Upper lobe of right lung (tissue), 1 donor: Measurements from ENCODE around the gene PSAT1. TPM values are rescaled to one million over a fixed set of nuclear protein-coding genes. Genes with fewer than 3 reads are reported as not detected.

Experiments used
- ATAC-seq: fragments of 200-7000 bp; cut with Tn5 transposase; one replicate; pipeline ENCODE4 v1.9.1; 2020; ENCODE audit warnings: mild to moderate bottlenecking, moderate library complexity
- DNase-seq: peaks from one replicate; pipeline ENCODE4 v3.0.0-alpha.2; 2020
- H3K27ac ChIP-seq: fragments of 200-600 bp; one replicate; pipeline ENCODE4 v1.8.0; 2022
- H3K27me3 ChIP-seq: fragments of 200-600 bp; one replicate; pipeline ENCODE4 v1.8.0; 2022; ENCODE audit warnings: mild to moderate bottlenecking
- H3K36me3 ChIP-seq: fragments of 200-600 bp; one replicate; pipeline ENCODE4 v1.8.0; 2022
- H3K4me1 ChIP-seq: fragments of 200-600 bp; one replicate; pipeline ENCODE4 v1.8.0; 2022
- H3K4me3 ChIP-seq: fragments of 200-600 bp; one replicate; pipeline ENCODE4 v1.8.0; 2022; ENCODE audit warnings: mild to moderate bottlenecking
- H3K9me3 ChIP-seq: fragments of 200-600 bp; one replicate; pipeline ENCODE4 v1.8.0; 2022
- intact Hi-C: fragments of 100-400 bp; cut with DNase I; formaldehyde crosslinking; loops from one replicate; pipeline ENCODE4 v1.11.0; 2022
- long read RNA-seq: library from polyadenylated mRNA; unstranded; transcript quantifications from one replicate; pipeline ENCODE4 v2.0.0, GENCODE V29; 2021
- total RNA-seq: library from RNA; stranded (reverse); fragmentation: NEBNext Ultra II Directional; extraction: Animal tissue kit (Norgen Biotek cat#: 25700); gene quantifications from one replicate; pipeline ENCODE4 v1.2.1, GENCODE V29; 2021
- TF ChIP-seq, protein P1 (sequence below): fragments of 200-600 bp; IDR thresholded peaks from one replicate; pipeline ENCODE4 v1.8.0; 2022; ENCODE audit warnings: antibody characterized with exemption
- donor health status: DM: no; HTN: yes; CAD: no; lungs with severe emphysema.

PSAT1 gene
- total RNA-seq = 8.2 TPM
- long read RNA-seq, transcript PSAT1-202 (9 exons, 2,188 nt) = major isoform, 5 of 5 reads
- long read RNA-seq, partial matches to known transcripts = 0 of 5 reads
- long read RNA-seq, other reads (novel, unspliced or antisense) = 0 of 5 reads

DNA sequence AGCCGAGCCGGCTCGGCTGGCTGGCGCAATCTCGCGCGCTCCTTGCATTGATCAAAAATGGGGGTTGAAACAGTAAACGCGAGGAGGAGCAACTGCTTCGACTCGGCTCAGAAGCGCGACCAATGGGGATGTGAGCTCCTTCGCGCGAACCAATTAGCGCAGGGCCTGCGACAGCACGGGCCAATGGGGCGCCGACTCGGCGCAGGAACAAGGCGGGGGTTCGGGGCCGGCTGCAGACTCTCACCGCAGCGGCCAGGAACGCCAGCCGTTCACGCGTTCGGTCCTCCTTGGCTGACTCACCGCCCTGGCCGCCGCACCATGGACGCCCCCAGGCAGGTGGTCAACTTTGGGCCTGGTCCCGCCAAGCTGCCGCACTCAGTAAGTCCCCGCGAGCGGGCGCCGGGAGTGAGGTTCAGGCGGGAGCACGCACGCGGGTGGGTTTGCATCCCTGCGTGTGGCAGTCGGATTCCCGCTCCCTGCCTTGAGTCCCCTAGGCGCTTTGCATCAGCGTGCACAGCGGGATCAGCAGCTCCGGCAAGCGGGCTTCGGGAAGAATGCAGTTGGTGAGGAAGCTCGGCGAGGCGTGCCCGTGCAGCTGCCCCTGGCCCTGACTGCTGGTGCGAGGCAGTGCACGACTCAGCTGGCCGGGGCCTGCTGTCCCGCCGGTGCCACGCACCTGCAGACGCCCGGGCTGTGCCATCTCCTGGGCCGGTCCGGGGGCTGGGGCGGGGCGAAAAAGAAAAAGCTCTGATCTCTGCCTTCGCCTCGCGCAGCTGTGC is at the start of gene PSAT1:
Gene PSAT1 (plus strand): TSS at position 233 of the 779 bp plus-strand sequence. CDS start 86 bp downstream, at position 319.
- H3K36me3 ChIP-seq = no peaks in the 10 kb centered on the region
- H3K9me3 ChIP-seq = no peaks in the 10 kb centered on the region
- peak within 1 kb of the TSS; percentile 66 for H3K4me3 ChIP-seq
- TF ChIP-seq, protein P1, sequence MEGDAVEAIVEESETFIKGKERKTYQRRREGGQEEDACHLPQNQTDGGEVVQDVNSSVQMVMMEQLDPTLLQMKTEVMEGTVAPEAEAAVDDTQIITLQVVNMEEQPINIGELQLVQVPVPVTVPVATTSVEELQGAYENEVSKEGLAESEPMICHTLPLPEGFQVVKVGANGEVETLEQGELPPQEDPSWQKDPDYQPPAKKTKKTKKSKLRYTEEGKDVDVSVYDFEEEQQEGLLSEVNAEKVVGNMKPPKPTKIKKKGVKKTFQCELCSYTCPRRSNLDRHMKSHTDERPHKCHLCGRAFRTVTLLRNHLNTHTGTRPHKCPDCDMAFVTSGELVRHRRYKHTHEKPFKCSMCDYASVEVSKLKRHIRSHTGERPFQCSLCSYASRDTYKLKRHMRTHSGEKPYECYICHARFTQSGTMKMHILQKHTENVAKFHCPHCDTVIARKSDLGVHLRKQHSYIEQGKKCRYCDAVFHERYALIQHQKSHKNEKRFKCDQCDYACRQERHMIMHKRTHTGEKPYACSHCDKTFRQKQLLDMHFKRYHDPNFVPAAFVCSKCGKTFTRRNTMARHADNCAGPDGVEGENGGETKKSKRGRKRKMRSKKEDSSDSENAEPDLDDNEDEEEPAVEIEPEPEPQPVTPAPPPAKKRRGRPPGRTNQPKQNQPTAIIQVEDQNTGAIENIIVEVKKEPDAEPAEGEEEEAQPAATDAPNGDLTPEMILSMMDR = no peak
- intact Hi-C loops = no loop called here
- no peak within 1 kb of the TSS for H3K27ac ChIP-seq
- peaks cover 26% of the 10 kb centered on the region for H3K27me3 ChIP-seq
- H3K4me1 ChIP-seq = peaks cover 24% of the 10 kb centered on the region
- DNase-seq = peak; percentile 91
- peak; percentile 97 for ATAC-seq

DNA sequence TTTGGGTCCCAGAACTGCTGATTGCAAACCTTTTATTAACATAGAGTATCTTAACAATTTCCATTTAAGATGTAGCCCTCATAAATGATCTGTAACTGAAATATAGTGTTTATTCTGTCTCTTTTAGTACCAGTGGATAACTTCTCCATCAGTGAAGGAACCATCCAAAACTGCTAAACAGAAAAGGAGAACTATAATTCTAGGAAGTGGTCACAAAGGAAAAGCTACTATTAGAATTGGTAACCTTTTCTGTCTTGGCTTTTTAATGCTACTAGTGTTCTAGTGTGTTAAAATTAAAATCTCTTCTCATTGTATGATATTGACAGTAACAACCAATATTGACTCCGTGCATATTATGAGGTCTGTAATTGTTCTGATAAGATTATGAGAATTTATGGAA is 48.3 kb upstream of the PSAT1 start:
- H3K9me3 ChIP-seq = no peaks in the 10 kb centered on the region
- TF ChIP-seq, protein P1 = no peak
- no peaks in the 10 kb centered on the region for H3K4me1 ChIP-seq
- H3K4me3 ChIP-seq = no peak overlapping the region
- no peaks in the 10 kb centered on the region for H3K27me3 ChIP-seq
- no peak for ATAC-seq
- no peaks in the 10 kb centered on the region for H3K36me3 ChIP-seq
- no peak overlapping the region for H3K27ac ChIP-seq
- intact Hi-C loops = no loop called here
- no peak for DNase-seq

DNA sequence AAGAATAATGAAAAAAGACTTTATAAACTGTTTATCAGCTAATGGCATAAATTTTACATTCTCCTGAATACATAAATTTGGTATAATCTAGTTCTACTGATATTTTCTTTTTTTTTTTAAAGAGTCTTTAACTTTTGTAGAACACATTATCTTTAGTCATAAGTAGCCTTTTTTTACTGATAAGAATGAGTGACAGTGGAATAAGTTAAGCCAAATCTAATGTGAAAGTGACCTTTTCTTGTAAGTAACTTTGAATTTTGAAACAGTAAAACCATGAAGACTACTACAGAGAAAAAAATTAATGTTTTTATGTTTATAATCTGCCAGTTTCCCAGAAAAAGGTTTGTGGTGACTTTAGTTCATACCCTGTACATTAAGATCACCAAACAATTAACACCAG is 47.4 kb upstream of the PSAT1 start:
- TF ChIP-seq, protein P1 = no peak
- no peaks in the 10 kb centered on the region for H3K27me3 ChIP-seq
- intact Hi-C loops = no loop called here

DNA sequence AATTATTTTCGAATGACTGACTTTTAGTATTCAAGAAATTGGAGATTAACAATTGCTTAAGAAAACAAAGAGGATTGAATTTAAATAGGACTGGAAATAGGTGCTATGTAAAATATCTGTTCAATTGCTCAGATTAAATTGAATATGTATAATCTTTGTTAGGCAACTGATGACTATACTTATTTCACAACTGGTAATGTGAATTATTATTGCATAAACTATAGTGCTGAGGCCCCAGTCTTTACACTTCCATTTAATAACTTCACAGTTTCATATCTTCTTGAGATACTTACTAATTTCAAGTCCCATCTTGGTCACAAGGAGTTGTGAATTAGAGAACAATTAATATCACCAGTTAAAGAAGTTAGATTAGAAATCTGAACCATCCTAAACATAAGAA is 44.3 kb upstream of the PSAT1 start:
- DNase-seq (no peak), ATAC-seq (no peak)
- Histone ChIP-seq H3K27me3 (no peaks in the 10 kb centered on the region), H3K27ac (no peak overlapping the region), H3K9me3 (no peaks in the 10 kb centered on the region), H3K4me3 (no peak overlapping the region), H3K36me3 (peaks cover 4% of the 10 kb centered on the region), H3K4me1 (no peaks in the 10 kb centered on the region)
- TF ChIP-seq, protein P1 = no peak
- intact Hi-C loops = no loop called here

More for the DNA sequence above, 47.4 kb upstream of the PSAT1 start:
- Histone ChIP-seq H3K4me1 (no peaks in the 10 kb centered on the region), H3K4me3 (no peak overlapping the region), H3K36me3 (no peaks in the 10 kb centered on the region), H3K9me3 (no peaks in the 10 kb centered on the region), H3K27ac (no peak overlapping the region)
- DNase-seq (no peak), ATAC-seq (no peak)

DNA sequence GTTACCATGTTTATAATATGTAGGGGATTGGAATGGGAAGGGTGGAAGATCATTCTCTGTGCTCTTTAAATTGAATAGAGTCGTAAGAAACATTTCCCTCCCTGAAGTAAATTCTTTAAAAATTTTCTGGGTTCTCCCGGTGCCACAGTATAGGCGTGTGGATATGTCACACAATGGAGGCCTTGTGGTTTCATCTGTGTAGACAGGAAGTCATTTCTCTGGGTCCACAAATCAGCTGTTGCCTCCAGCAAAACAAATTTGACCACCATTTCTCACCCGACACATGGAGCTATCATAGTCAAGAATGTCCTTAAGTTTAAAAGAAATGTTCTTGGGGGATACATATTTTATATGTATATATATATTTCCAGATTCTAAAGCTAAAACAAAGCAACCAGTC is 43.6 kb upstream of the PSAT1 start:
- DNase-seq (no peak), ATAC-seq (no peak)
- TF ChIP-seq, protein P1 = no peak
- Histone ChIP-seq H3K4me3 (no peak overlapping the region), H3K4me1 (no peaks in the 10 kb centered on the region), H3K9me3 (no peaks in the 10 kb centered on the region), H3K27ac (no peak overlapping the region), H3K36me3 (peaks cover 4% of the 10 kb centered on the region), H3K27me3 (no peaks in the 10 kb centered on the region)
- intact Hi-C loops = no loop called here
